Measurements from ENCODE around the gene SASH1. TPM values are rescaled to one million over a fixed set of nuclear protein-coding genes. Genes with fewer than 3 reads are reported as not detected.

Gene SASH1
- total RNA-seq, 1 donor from 2014 or later: 86.4 TPM

- peak in 1 of 2 donors; percentile 78 for DNase-seq (ENCODE audit: extremely low spot score in 2 of 2)
- no peak for TF ChIP-seq POLR2AphosphoS5 (IDR thresholded peaks at IDR 0.05; ENCODE audit: insufficient read depth in 1 of 2, low read depth in 1 of 2)
- no peak for TF ChIP-seq CTCF (IDR thresholded peaks at IDR 0.05)
- TF ChIP-seq POLR2A (IDR thresholded peaks at IDR 0.05): no peak
- peaks cover 12% of the 10 kb centered on the region for H3K4me1 ChIP-seq
- no peaks in the 10 kb centered on the region for H3K27me3 ChIP-seq
- H3K9me3 ChIP-seq: no peaks in the 10 kb centered on the region
- intact Hi-C loops (cut with DNase I): no loop called here
- no peak overlapping the region for H3K4me3 ChIP-seq
- no peak overlapping the region for H3K27ac ChIP-seq
- peaks cover 0 to 20% of the 10 kb centered on the region in 2 donors for H3K36me3 ChIP-seq
These were observed 128.2 kb downstream of the SASH1 start for GRCh38 chr6:148470606-148471465.

- no peak for TF ChIP-seq POLR2A (IDR thresholded peaks at IDR 0.05)
- no peak for TF ChIP-seq POLR2AphosphoS5 (IDR thresholded peaks at IDR 0.05; ENCODE audit: insufficient read depth in 1 of 2, low read depth in 1 of 2)
- TF ChIP-seq CTCF (IDR thresholded peaks at IDR 0.05): no peak
- Histone ChIP-seq H3K4me3 (no peak overlapping the region), H3K9me3 (no peaks in the 10 kb centered on the region), H3K27me3 (no peaks in the 10 kb centered on the region), H3K27ac (peak overlapping the region; percentile 60), H3K36me3 (peaks cover 0 to 21% of the 10 kb centered on the region in 2 donors), H3K4me1 (peaks cover 3% of the 10 kb centered on the region)
- intact Hi-C loops (cut with DNase I): no loop called here
- DNase-seq (ENCODE audit: extremely low spot score in 2 of 2): peak in 1 of 2 donors; percentile 47
These were observed 129.1 kb downstream of the SASH1 start for GRCh38 chr6:148471624-148472159.

- TF ChIP-seq CTCF (IDR thresholded peaks at IDR 0.05) (no peak), POLR2AphosphoS5 (IDR thresholded peaks at IDR 0.05; ENCODE audit: insufficient read depth in 1 of 2, low read depth in 1 of 2) (no peak), POLR2A (IDR thresholded peaks at IDR 0.05) (no peak)
- peaks cover 0 to 21% of the 10 kb centered on the region in 2 donors for H3K36me3 ChIP-seq
- no peak overlapping the region for H3K4me3 ChIP-seq
- H3K4me1 ChIP-seq: no peaks in the 10 kb centered on the region
- intact Hi-C loops (cut with DNase I): no loop called here
- peak overlapping the region; percentile 60 for H3K27ac ChIP-seq
- no peaks in the 10 kb centered on the region for H3K9me3 ChIP-seq
- no peaks in the 10 kb centered on the region for H3K27me3 ChIP-seq
- peak in 1 of 2 donors; percentile 67 for DNase-seq (ENCODE audit: extremely low spot score in 2 of 2)
These were observed 129.8 kb downstream of the SASH1 start for GRCh38 chr6:148472171-148473105.

GRCh38 chr6:148479497-148479896, 136.9 kb downstream of the SASH1 start:
- no peaks in the 10 kb centered on the region for H3K4me1 ChIP-seq
- H3K4me3 ChIP-seq: no peak overlapping the region
- no peaks in the 10 kb centered on the region for H3K27me3 ChIP-seq
- intact Hi-C loops (cut with DNase I): no loop called here
- DNase-seq (ENCODE audit: extremely low spot score in 2 of 2): no peak
- H3K36me3 ChIP-seq: peaks cover 0 to 20% of the 10 kb centered on the region in 2 donors
- no peak overlapping the region for H3K27ac ChIP-seq
- TF ChIP-seq POLR2AphosphoS5 (IDR thresholded peaks at IDR 0.05; ENCODE audit: insufficient read depth in 1 of 2, low read depth in 1 of 2): no peak
- TF ChIP-seq CTCF (IDR thresholded peaks at IDR 0.05): no peak
- no peaks in the 10 kb centered on the region for H3K9me3 ChIP-seq
